Measurements from ENCODE around the gene M6PR.

GRCh38 chr12:8914716-8915526, 34.5 kb downstream of the M6PR start:
- TF ChIP-seq CTCF (conservative IDR thresholded peaks at IDR 0.05; ENCODE audit: low read length) (no peak), EZH2phosphoT487 (IDR thresholded peaks at IDR 0.05; ENCODE audit: borderline replicate concordance) (no peak)
